ENCODE measurements around the gene RUNX2.

GRCh38 chr6:45625191-45625664 lies 297.1 kb downstream of the RUNX2 start:
- no peak for TF ChIP-seq EZH2 (IDR thresholded peaks at IDR 0.05; ENCODE audit: borderline replicate concordance, insufficient read depth, low read length, poor library complexity, severe bottlenecking)
- no peak for TF ChIP-seq RAD21 (conservative IDR thresholded peaks at IDR 0.05)
- TF ChIP-seq CTCF (IDR thresholded peaks at IDR 0.05; ENCODE audit: poor library complexity, severe bottlenecking): no peak
- TF ChIP-seq REST (IDR thresholded peaks at IDR 0.05; ENCODE audit: borderline replicate concordance): no peak
- TF ChIP-seq EP300 (conservative IDR thresholded peaks at IDR 0.05; ENCODE audit: poor library complexity, severe bottlenecking): no peak
- TF ChIP-seq POLR2AphosphoS5 (IDR thresholded peaks at IDR 0.05): no peak
- no peak for TF ChIP-seq TAF1 (IDR thresholded peaks at IDR 0.05; ENCODE audit: low read depth)
- TF ChIP-seq SMC3 (conservative IDR thresholded peaks at IDR 0.05; ENCODE audit: poor library complexity): no peak
- no peak for TF ChIP-seq MXI1 (conservative IDR thresholded peaks at IDR 0.05; ENCODE audit: poor library complexity, severe bottlenecking)
